ENCODE results near the gene PAK5.

Gene PAK5

DNA sequence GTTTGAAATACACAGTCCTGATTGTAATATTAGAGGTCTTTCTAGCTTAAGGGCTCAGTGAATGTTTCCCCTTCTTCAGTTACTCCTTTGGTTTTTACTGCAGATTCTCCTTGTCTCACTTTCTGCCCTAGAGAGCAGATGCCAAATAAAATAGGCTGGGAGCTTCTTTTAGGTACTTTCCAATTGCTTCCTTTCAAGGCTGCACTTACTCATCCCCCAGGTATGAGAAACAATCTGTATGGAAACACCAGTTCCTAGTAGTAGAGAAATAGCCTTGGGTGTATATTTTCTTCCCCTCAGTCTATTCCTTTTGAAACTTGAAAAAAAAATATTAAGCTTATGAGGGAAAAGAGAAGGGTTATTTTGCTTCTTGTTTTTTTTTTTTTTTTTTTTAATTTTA is 139.7 kb downstream of the PAK5 start:
- H3K36me3 Mint-ChIP-seq (ENCODE audit: insufficient read depth), result no peaks in the 10 kb centered on the region
- no peak overlapping the region for H3K27ac Mint-ChIP-seq
- DNase-seq (no peak), ATAC-seq (replicated peaks) (no peak)
- peaks cover 0 to 3% of the 10 kb centered on the region in 2 donors for H3K9me3 Mint-ChIP-seq
- no peak overlapping the region for H3K4me3 Mint-ChIP-seq
- no peaks in the 10 kb centered on the region for H3K4me1 Mint-ChIP-seq (ENCODE audit: low read depth in 2 of 2)
- no peaks in the 10 kb centered on the region for H3K27me3 Mint-ChIP-seq

DNA sequence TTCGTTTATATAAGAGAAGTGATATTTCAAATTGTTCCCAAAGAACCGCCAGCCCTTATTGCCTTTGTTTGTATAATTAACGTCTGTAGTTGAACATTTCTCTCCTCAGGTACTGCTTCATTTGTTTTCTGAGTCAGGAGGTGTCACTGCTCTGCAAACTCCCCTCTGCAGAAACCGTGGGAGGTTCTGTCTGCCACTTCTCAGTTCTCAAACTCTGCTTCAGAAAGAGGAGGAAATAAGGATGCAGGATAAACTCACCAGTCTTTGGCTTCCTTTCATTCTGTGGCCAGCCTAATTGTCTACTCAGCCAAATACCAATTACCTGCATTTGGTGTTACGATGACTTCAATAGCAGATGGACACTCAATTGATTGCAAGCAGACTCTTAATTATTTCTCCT is 149.8 kb downstream of the PAK5 start:
- Mint-ChIP-seq H3K4me1 (ENCODE audit: low read depth in 2 of 2) (no peaks in the 10 kb centered on the region), H3K9me3 (peaks cover 7 to 9% of the 10 kb centered on the region in 2 donors), H3K36me3 (ENCODE audit: insufficient read depth) (no peaks in the 10 kb centered on the region), H3K27me3 (no peaks in the 10 kb centered on the region), H3K27ac (no peak overlapping the region), H3K4me3 (no peak overlapping the region)
- ATAC-seq (replicated peaks) (no peak), DNase-seq (no peak)

DNA sequence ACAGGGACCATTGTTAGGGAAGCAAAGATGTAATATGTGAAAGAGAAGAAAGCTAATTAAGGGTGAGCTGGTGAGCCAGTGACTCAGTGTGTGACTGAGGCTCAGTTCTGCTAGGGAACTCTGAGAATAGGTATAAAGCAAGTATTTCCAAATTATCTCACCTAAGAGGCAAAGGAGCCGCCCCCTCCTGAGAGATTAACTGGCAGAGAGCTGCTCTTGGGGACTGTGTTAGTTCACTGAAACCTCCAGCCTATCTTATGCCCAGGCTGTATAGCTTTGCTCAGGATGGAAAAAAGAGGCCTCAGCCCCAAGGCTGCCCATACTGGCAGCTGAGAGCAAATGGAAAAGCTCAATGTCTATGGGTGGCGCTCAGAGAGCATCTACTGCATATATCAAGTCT is 152.0 kb downstream of the PAK5 start:
- DNase-seq, result no peak

DNA sequence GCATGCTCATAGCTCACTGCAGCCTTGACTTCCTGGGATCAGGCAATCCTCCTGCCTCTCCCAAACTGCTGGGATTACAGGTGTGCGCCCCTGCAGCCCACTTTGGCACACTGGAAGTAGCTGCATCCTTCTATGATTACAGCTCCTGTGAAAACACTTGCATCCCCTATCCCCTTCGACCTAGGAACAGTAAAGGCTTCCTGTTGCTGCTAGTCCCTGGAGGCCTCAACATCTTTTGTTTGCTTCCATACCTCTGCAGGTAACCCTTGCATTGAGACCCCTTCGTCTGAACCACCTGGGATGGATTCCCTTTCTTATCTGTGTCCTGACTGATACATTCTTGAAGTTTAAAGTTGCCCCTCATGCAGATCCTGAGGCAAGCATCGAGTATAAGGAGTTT is 152.4 kb downstream of the PAK5 start:
- Mint-ChIP-seq H3K4me3 (no peak overlapping the region), H3K4me1 (ENCODE audit: low read depth in 2 of 2) (no peaks in the 10 kb centered on the region)
- ATAC-seq (replicated peaks), result no peak

More for the DNA sequence above, 152.0 kb downstream of the PAK5 start:
- Mint-ChIP-seq H3K9me3 (peaks cover 12 to 13% of the 10 kb centered on the region in 2 donors), H3K4me1 (ENCODE audit: low read depth in 2 of 2) (no peaks in the 10 kb centered on the region), H3K27me3 (no peaks in the 10 kb centered on the region), H3K27ac (no peak overlapping the region), H3K4me3 (no peak overlapping the region), H3K36me3 (ENCODE audit: insufficient read depth) (no peaks in the 10 kb centered on the region)
- no peak for ATAC-seq (replicated peaks)

DNA sequence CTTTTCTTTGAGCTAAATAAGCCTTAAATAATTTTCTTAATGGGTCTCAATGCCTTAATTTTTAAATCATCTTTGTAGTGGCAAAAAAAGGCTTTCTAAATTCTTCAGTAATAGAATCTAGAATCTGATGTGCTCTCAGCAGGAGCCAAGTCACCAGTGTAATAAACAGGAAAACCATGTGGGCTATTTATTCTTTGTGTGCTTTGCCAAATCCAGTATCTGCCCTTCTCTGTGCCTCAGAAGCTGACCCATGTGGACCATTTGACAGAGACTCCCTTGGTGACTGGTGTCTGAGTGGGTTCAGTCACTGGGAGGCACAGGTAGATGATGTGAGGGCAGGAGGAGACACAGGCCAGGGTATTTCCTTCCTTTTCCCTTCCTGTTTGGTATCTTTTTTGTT is 152.9 kb downstream of the PAK5 start:
- H3K4me1 Mint-ChIP-seq (ENCODE audit: low read depth in 2 of 2), result no peaks in the 10 kb centered on the region
- ATAC-seq (replicated peaks) (no peak), DNase-seq (no peak)
- H3K4me3 Mint-ChIP-seq, result no peak overlapping the region
- H3K36me3 Mint-ChIP-seq (ENCODE audit: insufficient read depth), result no peaks in the 10 kb centered on the region
- H3K27me3 Mint-ChIP-seq, result no peaks in the 10 kb centered on the region
- H3K27ac Mint-ChIP-seq, result no peak overlapping the region
- H3K9me3 Mint-ChIP-seq, result peaks cover 12 to 13% of the 10 kb centered on the region in 2 donors

More for the DNA sequence above, 152.4 kb downstream of the PAK5 start:
- Mint-ChIP-seq H3K9me3 (peaks cover 12 to 13% of the 10 kb centered on the region in 2 donors), H3K27me3 (no peaks in the 10 kb centered on the region), H3K36me3 (ENCODE audit: insufficient read depth) (no peaks in the 10 kb centered on the region), H3K27ac (no peak overlapping the region)
- DNase-seq, result no peak

DNA sequence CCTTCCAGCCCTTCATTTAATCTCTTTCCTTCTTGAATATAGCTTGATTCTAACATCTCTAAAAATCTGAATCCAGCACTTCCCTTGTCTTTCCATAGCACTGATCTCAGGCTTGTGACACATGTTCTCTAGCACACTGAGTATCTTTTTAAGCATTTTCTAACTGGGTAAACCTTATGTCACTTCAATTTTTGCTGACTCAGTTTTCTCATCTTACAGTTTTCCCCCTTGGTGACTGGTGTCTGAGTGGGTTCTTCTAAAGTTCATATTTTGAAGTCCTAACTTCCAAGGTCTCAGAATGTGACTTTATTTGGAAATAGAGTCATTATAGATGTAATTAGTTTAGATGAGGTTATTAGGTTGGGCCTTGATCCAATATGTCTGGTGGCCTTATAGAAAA is 153.9 kb downstream of the PAK5 start:
- no peaks in the 10 kb centered on the region for H3K36me3 Mint-ChIP-seq (ENCODE audit: insufficient read depth)
- no peak overlapping the region for H3K4me3 Mint-ChIP-seq
- no peak overlapping the region for H3K27ac Mint-ChIP-seq
- H3K4me1 Mint-ChIP-seq (ENCODE audit: low read depth in 2 of 2), result no peaks in the 10 kb centered on the region
- DNase-seq (no peak), ATAC-seq (replicated peaks) (no peak)
- peaks cover 11 to 13% of the 10 kb centered on the region in 2 donors for H3K9me3 Mint-ChIP-seq
- no peaks in the 10 kb centered on the region for H3K27me3 Mint-ChIP-seq

DNA sequence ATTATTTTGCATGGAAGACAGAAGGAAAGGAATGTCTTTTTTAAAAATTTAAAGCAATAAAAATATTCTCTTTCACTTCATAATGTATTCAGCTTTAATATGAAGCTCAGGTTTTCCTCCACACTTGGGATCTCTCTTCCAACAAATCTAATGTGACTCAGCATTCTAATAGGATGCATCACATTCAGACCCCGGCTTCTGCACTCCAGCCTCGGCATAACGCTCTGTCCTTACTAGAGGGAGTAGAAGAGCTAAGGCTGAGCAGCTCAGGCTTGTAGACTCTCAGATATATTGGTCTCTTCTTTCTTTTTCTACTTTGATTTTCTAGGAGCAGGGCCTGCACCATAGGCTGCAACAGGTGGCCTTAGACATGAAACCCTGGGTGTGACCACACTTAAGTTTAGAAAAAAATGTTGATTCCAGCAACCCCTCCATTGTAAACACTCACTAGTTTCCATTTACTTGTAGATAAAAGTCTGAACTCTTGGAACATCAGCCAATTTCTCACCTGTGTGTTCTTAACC is 161.7 kb downstream of the PAK5 start:
- Mint-ChIP-seq H3K27me3 (no peaks in the 10 kb centered on the region), H3K9me3 (peaks cover 0 to 2% of the 10 kb centered on the region in 2 donors), H3K4me3 (no peak overlapping the region), H3K36me3 (ENCODE audit: insufficient read depth) (no peaks in the 10 kb centered on the region), H3K27ac (no peak overlapping the region), H3K4me1 (ENCODE audit: low read depth in 2 of 2) (no peaks in the 10 kb centered on the region)
- DNase-seq (no peak), ATAC-seq (replicated peaks) (no peak)

DNA sequence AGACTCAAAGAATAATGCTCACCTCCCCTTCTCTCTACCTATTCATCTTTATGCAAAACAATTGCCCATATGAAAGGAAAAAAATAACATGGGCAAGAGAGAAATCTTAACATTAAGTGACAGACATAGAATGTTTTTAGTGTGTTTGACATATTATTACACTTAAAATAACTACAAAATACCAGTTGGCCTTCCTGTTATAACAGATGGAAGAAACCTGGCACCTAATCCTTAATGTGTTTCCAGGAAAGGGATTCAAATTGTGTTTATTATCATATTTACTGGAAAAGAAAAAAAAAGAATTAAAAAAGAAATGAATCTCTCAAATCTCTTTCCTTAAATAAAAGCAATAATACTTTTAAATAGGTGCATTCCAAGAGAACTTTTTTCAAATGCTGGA is 165.9 kb downstream of the PAK5 start:
- Mint-ChIP-seq H3K27ac (no peak overlapping the region), H3K4me3 (no peak overlapping the region), H3K27me3 (no peaks in the 10 kb centered on the region), H3K9me3 (peaks cover 0 to 2% of the 10 kb centered on the region in 2 donors), H3K36me3 (ENCODE audit: insufficient read depth) (no peaks in the 10 kb centered on the region), H3K4me1 (ENCODE audit: low read depth in 2 of 2) (no peaks in the 10 kb centered on the region)
- DNase-seq (no peak), ATAC-seq (replicated peaks) (no peak)

DNA sequence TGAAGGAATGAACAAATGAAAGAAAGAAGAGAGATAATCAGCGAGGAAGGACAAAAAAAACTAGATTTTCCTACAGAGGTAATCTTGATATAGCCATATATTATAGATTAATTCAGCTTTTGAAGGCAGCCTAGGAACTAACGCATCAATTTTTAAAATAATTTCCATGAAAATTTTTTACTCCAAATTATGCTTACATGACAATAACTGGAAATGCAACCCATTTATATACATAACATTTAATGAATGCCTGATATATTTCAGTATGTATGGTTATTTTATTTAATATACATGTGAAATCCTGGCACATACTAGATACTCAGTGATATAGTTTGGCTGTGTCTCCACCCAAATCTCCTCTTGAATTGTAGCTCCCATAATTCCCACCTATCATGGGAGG is 166.8 kb downstream of the PAK5 start:
- no peaks in the 10 kb centered on the region for H3K36me3 Mint-ChIP-seq (ENCODE audit: insufficient read depth)
- no peak overlapping the region for H3K27ac Mint-ChIP-seq
- H3K9me3 Mint-ChIP-seq, result peaks cover 0 to 2% of the 10 kb centered on the region in 2 donors
- DNase-seq (no peak), ATAC-seq (replicated peaks) (no peak)
- no peak overlapping the region for H3K4me3 Mint-ChIP-seq
- H3K4me1 Mint-ChIP-seq (ENCODE audit: low read depth in 2 of 2), result no peaks in the 10 kb centered on the region
- no peaks in the 10 kb centered on the region for H3K27me3 Mint-ChIP-seq

DNA sequence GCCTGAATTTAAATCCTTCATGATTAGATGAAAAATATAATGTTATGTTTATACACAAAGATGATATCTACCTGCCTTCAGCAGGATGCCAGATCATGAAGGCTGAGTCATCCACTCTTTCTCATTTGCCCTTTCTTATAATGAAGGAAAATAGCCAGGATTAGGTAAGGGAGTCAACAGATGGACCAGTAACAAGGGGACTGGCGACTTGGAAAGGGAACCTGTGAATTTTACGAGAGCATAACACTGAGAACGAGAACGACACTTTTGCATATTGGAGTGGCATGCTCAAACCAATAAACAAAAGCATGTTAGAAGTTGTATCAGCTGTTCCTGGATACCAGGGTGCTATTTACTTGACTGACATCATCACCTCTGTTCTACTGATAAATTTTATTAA is 170.5 kb downstream of the PAK5 start:
- H3K27ac Mint-ChIP-seq, result no peak overlapping the region
- no peaks in the 10 kb centered on the region for H3K27me3 Mint-ChIP-seq
- DNase-seq (no peak), ATAC-seq (replicated peaks) (no peak)
- H3K4me3 Mint-ChIP-seq, result no peak overlapping the region
- H3K4me1 Mint-ChIP-seq (ENCODE audit: low read depth in 2 of 2), result no peaks in the 10 kb centered on the region
- H3K36me3 Mint-ChIP-seq (ENCODE audit: insufficient read depth), result no peaks in the 10 kb centered on the region
- peaks cover 0 to 3% of the 10 kb centered on the region in 2 donors for H3K9me3 Mint-ChIP-seq

DNA sequence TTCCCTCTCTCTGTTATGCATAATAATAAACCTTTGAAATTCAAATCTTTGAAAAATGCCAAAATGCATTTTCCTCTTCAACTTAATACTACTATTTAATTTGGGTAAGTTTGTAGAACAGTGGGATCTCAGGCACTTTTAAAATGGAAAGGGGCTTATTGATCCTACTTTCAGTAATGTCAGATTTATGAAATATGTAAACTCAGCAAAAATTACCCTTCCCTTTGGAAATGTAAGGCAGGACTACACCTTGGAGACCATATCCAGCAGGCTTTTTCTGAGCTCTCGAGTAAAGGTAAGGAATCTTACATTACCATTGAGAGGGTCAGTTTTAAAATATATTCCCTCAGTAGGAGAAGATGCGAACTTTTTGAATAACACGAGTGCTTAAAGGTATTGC is 175.5 kb downstream of the PAK5 start:
- Mint-ChIP-seq H3K9me3 (peaks cover 3 to 9% of the 10 kb centered on the region in 2 donors), H3K27me3 (no peaks in the 10 kb centered on the region), H3K4me3 (no peak overlapping the region), H3K4me1 (ENCODE audit: low read depth in 2 of 2) (no peaks in the 10 kb centered on the region), H3K36me3 (ENCODE audit: insufficient read depth) (no peaks in the 10 kb centered on the region), H3K27ac (no peak overlapping the region)
- DNase-seq (no peak), ATAC-seq (replicated peaks) (no peak)

DNA sequence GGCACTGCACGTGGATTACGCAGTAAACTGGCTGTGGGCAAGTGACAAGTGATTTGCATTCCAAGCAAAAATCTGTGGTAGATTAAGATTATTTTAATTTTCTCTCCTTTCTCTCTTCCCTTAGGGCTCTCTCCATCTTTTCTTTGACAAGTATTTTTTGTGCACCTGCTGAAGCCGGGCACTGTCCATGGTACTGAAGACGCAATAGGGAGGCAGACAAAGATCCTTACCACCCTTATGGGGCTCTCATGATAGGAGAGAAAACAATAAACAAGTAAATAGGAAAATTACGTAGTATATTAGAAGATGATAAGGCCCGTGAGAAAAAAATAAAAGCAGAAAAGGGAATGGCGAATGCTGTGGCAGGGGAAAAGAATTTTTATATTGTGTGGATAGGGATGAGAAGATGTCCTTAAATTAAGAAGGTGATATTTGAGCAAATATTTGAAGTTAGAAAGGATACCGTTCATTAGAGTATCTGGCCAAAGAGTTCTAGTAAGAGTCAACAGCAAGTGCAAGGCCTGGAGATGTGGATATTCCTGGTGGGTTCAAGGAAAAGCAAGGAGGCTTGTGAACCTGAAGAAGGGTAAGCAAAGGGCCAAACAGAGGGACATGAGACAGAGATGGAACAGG is 178.5 kb downstream of the PAK5 start:
- H3K27ac Mint-ChIP-seq, result no peak overlapping the region
- no peaks in the 10 kb centered on the region for H3K36me3 Mint-ChIP-seq (ENCODE audit: insufficient read depth)
- peaks cover 0 to 9% of the 10 kb centered on the region in 2 donors for H3K9me3 Mint-ChIP-seq
- no peak for ATAC-seq (replicated peaks)
- no peak overlapping the region for H3K4me3 Mint-ChIP-seq
- no peaks in the 10 kb centered on the region for H3K27me3 Mint-ChIP-seq
- DNase-seq, result no peak
- no peaks in the 10 kb centered on the region for H3K4me1 Mint-ChIP-seq (ENCODE audit: low read depth in 2 of 2)

DNA sequence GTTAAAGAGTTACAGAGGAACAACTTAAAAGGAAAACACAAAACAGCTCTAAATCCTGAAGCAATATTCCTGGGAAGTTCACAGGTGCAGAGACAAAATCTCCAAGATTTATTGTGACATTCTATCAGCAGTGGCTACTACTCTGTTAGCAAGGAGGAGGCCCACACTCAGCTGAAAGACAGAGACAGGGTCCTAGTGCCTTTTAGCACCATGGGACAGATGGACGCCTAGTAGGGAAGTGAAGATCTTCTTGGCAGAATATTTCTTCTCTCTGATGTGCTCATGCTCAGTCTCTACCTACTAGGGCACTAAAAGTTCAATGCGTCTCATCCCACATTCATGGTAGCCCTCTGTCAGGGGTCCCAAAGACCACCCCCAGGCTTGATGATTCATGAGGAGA is 191.1 kb downstream of the PAK5 start:
- H3K9me3 Mint-ChIP-seq, result no peaks in the 10 kb centered on the region
- no peak overlapping the region for H3K27ac Mint-ChIP-seq
- no peaks in the 10 kb centered on the region for H3K4me1 Mint-ChIP-seq (ENCODE audit: low read depth in 2 of 2)
- DNase-seq (no peak), ATAC-seq (replicated peaks) (no peak)
- H3K4me3 Mint-ChIP-seq, result no peak overlapping the region
- H3K27me3 Mint-ChIP-seq, result no peaks in the 10 kb centered on the region
- no peaks in the 10 kb centered on the region for H3K36me3 Mint-ChIP-seq (ENCODE audit: insufficient read depth)

DNA sequence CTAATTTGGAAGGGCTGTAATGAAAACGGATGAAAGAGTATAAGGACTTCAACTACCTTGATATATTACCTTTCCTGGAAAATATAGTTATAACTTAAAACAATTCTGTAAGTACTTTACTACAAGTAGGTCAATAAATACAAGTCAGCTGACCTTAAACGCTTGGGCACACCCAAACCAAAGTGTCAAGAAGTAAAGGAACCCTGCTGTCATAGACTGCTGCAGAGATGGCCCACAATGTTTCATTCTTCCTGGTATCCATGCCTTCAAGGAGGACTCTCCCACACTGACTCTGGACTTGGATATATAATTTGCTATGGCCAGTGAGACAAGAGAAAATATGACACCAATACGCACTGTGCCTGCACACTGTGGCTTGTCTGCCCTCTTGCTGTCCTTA is 192.5 kb downstream of the PAK5 start:
- no peaks in the 10 kb centered on the region for H3K36me3 Mint-ChIP-seq (ENCODE audit: insufficient read depth)
- H3K4me3 Mint-ChIP-seq, result no peak overlapping the region
- ATAC-seq (replicated peaks) (no peak), DNase-seq (no peak)
- no peak overlapping the region for H3K27ac Mint-ChIP-seq
- H3K9me3 Mint-ChIP-seq, result no peaks in the 10 kb centered on the region
- H3K4me1 Mint-ChIP-seq (ENCODE audit: low read depth in 2 of 2), result no peaks in the 10 kb centered on the region
- no peaks in the 10 kb centered on the region for H3K27me3 Mint-ChIP-seq

Measured in effector memory CD8-positive, alpha-beta T cell (primary cell).